ENCODE results near the gene PLXNA4. TPM values are rescaled to one million over a fixed set of nuclear protein-coding genes. Genes with fewer than 3 reads are reported as not detected.

PLXNA4 gene
- total and polyA plus RNA-seq, 3 experiments from 2014 or later = 0.02 to 0.05 TPM; not detected in 1

- POLR2A ChIA-PET = no interaction called here
- H3K4me3 Mint-ChIP-seq = no peak overlapping the region
- H3K36me3 Mint-ChIP-seq = no peaks in the 10 kb centered on the region
Observed at GRCh38 chr7:132371948-132372347, 204.3 kb downstream of the PLXNA4 start.

GRCh38 chr7:132368246-132368900 lies 207.9 kb downstream of the PLXNA4 start:
- H3K9me3 ChIP-seq (ENCODE audit: low read length) = no peaks in the 10 kb centered on the region
- no peaks in the 10 kb centered on the region for H3K9me3 Mint-ChIP-seq
- H3K4me3 ChIP-seq (ENCODE audit: low read length) = no peak overlapping the region
- H3K27me3 Mint-ChIP-seq = peaks cover 7 to 16% of the 10 kb centered on the region in 2 donors
- H3K36me3 Mint-ChIP-seq = no peaks in the 10 kb centered on the region
- no peak overlapping the region for H3K27ac ChIP-seq (ENCODE audit: low read depth, low read length)
- no peaks in the 10 kb centered on the region for H3K4me1 Mint-ChIP-seq
- DNase-seq = no peak
- H3K36me3 ChIP-seq (ENCODE audit: insufficient read depth, low read length) = no peaks in the 10 kb centered on the region
- POLR2A ChIA-PET = no interaction called here
- no peaks in the 10 kb centered on the region for H3K4me1 ChIP-seq (ENCODE audit: insufficient read depth, low read length)
- CTCF ChIA-PET = no interaction called here
- no peaks in the 10 kb centered on the region for H3K27me3 ChIP-seq (ENCODE audit: insufficient read depth, low read length, poor library complexity, severe bottlenecking)
- H3K27ac Mint-ChIP-seq = no peak overlapping the region
- H3K4me3 Mint-ChIP-seq = no peak overlapping the region

More at GRCh38 chr7:132371948-132372347, 204.3 kb downstream of the PLXNA4 start:
- Mint-ChIP-seq H3K9me3 (no peaks in the 10 kb centered on the region), H3K27me3 (peaks cover 7 to 12% of the 10 kb centered on the region in 2 donors), H3K27ac (no peak overlapping the region), H3K4me1 (no peaks in the 10 kb centered on the region)
- Histone ChIP-seq H3K27me3 (ENCODE audit: insufficient read depth, low read length, poor library complexity, severe bottlenecking) (no peaks in the 10 kb centered on the region), H3K4me3 (ENCODE audit: low read length) (no peak overlapping the region), H3K4me1 (ENCODE audit: insufficient read depth, low read length) (no peaks in the 10 kb centered on the region), H3K36me3 (ENCODE audit: insufficient read depth, low read length) (no peaks in the 10 kb centered on the region), H3K9me3 (ENCODE audit: low read length) (no peaks in the 10 kb centered on the region), H3K27ac (ENCODE audit: low read depth, low read length) (no peak overlapping the region)
- CTCF ChIA-PET = no interaction called here
- DNase-seq = no peak

GRCh38 chr7:132367795-132368194 lies 208.5 kb downstream of the PLXNA4 start:
- Mint-ChIP-seq H3K9me3 (no peaks in the 10 kb centered on the region), H3K4me1 (no peaks in the 10 kb centered on the region)

GRCh38 chr7:132367004-132367403 lies 209.3 kb downstream of the PLXNA4 start:
- Histone ChIP-seq H3K9me3 (ENCODE audit: low read length) (no peaks in the 10 kb centered on the region), H3K4me3 (ENCODE audit: low read length) (no peak overlapping the region), H3K36me3 (ENCODE audit: insufficient read depth, low read length) (no peaks in the 10 kb centered on the region), H3K27ac (ENCODE audit: low read depth, low read length) (no peak overlapping the region), H3K4me1 (ENCODE audit: insufficient read depth, low read length) (no peaks in the 10 kb centered on the region), H3K27me3 (ENCODE audit: insufficient read depth, low read length, poor library complexity, severe bottlenecking) (no peaks in the 10 kb centered on the region)
- peaks cover 5 to 16% of the 10 kb centered on the region in 2 donors for H3K27me3 Mint-ChIP-seq
- no peaks in the 10 kb centered on the region for H3K4me1 Mint-ChIP-seq
- ChIA-PET CTCF (no interaction called here), POLR2A (no interaction called here)
- H3K27ac Mint-ChIP-seq = no peak overlapping the region
- H3K36me3 Mint-ChIP-seq = no peaks in the 10 kb centered on the region
- H3K4me3 Mint-ChIP-seq = no peak overlapping the region
- no peak for DNase-seq
- H3K9me3 Mint-ChIP-seq = no peaks in the 10 kb centered on the region

More at GRCh38 chr7:132367795-132368194, 208.5 kb downstream of the PLXNA4 start:
- Histone ChIP-seq H3K4me3 (ENCODE audit: low read length) (no peak overlapping the region), H3K27ac (ENCODE audit: low read depth, low read length) (no peak overlapping the region), H3K4me1 (ENCODE audit: insufficient read depth, low read length) (no peaks in the 10 kb centered on the region), H3K9me3 (ENCODE audit: low read length) (no peaks in the 10 kb centered on the region), H3K36me3 (ENCODE audit: insufficient read depth, low read length) (no peaks in the 10 kb centered on the region), H3K27me3 (ENCODE audit: insufficient read depth, low read length, poor library complexity, severe bottlenecking) (no peaks in the 10 kb centered on the region)
- ChIA-PET POLR2A (no interaction called here), CTCF (no interaction called here)
- Mint-ChIP-seq H3K36me3 (no peaks in the 10 kb centered on the region), H3K27me3 (peaks cover 5 to 16% of the 10 kb centered on the region in 2 donors), H3K4me3 (no peak overlapping the region), H3K27ac (no peak overlapping the region)
- DNase-seq = no peak

- no peaks in the 10 kb centered on the region for H3K36me3 ChIP-seq (ENCODE audit: insufficient read depth, low read length)
- POLR2A ChIA-PET = no interaction called here
- no peaks in the 10 kb centered on the region for H3K9me3 ChIP-seq (ENCODE audit: low read length)
- DNase-seq = no peak
- H3K9me3 Mint-ChIP-seq = no peaks in the 10 kb centered on the region
- CTCF ChIA-PET = no interaction called here
- H3K4me1 ChIP-seq (ENCODE audit: insufficient read depth, low read length) = no peaks in the 10 kb centered on the region
- no peaks in the 10 kb centered on the region for H3K36me3 Mint-ChIP-seq
- no peak overlapping the region for H3K27ac Mint-ChIP-seq
- H3K4me1 Mint-ChIP-seq = no peaks in the 10 kb centered on the region
- H3K27me3 Mint-ChIP-seq = peaks cover 5 to 15% of the 10 kb centered on the region in 2 donors
- H3K4me3 Mint-ChIP-seq = no peak overlapping the region
- no peaks in the 10 kb centered on the region for H3K27me3 ChIP-seq (ENCODE audit: insufficient read depth, low read length, poor library complexity, severe bottlenecking)
- H3K27ac ChIP-seq (ENCODE audit: low read depth, low read length) = no peak overlapping the region
- H3K4me3 ChIP-seq (ENCODE audit: low read length) = no peak overlapping the region
Observed at GRCh38 chr7:132364226-132364625, 212.0 kb downstream of the PLXNA4 start.

- no peak overlapping the region for H3K4me3 Mint-ChIP-seq
Observed at GRCh38 chr7:132362059-132362458, 214.2 kb downstream of the PLXNA4 start.

GRCh38 chr7:132361146-132361545 lies 215.1 kb downstream of the PLXNA4 start:
- ChIA-PET CTCF (interaction anchor here (0.6 kb wide), 1 partner anchor 206 kb away, joined by 3 read pairs; no protein-coding TSS in a partner anchor), POLR2A (no interaction called here)
- no peak overlapping the region for H3K4me3 Mint-ChIP-seq
- H3K36me3 Mint-ChIP-seq = no peaks in the 10 kb centered on the region
- Histone ChIP-seq H3K27me3 (ENCODE audit: insufficient read depth, low read length, poor library complexity, severe bottlenecking) (no peaks in the 10 kb centered on the region), H3K36me3 (ENCODE audit: insufficient read depth, low read length) (no peaks in the 10 kb centered on the region), H3K27ac (ENCODE audit: low read depth, low read length) (no peak overlapping the region), H3K4me1 (ENCODE audit: insufficient read depth, low read length) (no peaks in the 10 kb centered on the region), H3K9me3 (ENCODE audit: low read length) (no peaks in the 10 kb centered on the region), H3K4me3 (ENCODE audit: low read length) (no peak overlapping the region)
- no peak overlapping the region for H3K27ac Mint-ChIP-seq
- H3K27me3 Mint-ChIP-seq = peaks cover 5 to 12% of the 10 kb centered on the region in 2 donors
- no peak for DNase-seq
- no peaks in the 10 kb centered on the region for H3K4me1 Mint-ChIP-seq
- H3K9me3 Mint-ChIP-seq = peaks cover 0 to 2% (median 0%) of the 10 kb centered on the region in 5 donors

More at GRCh38 chr7:132362059-132362458, 214.2 kb downstream of the PLXNA4 start:
- ChIA-PET CTCF (no interaction called here), POLR2A (no interaction called here)
- H3K27me3 ChIP-seq (ENCODE audit: insufficient read depth, low read length, poor library complexity, severe bottlenecking) = no peaks in the 10 kb centered on the region
- Mint-ChIP-seq H3K27me3 (peaks cover 5 to 7% of the 10 kb centered on the region in 2 donors), H3K4me1 (no peaks in the 10 kb centered on the region), H3K36me3 (no peaks in the 10 kb centered on the region), H3K27ac (peak overlapping the region in 1 of 8 donors; percentile 26), H3K9me3 (no peaks in the 10 kb centered on the region)
- H3K36me3 ChIP-seq (ENCODE audit: insufficient read depth, low read length) = no peaks in the 10 kb centered on the region
- no peak overlapping the region for H3K27ac ChIP-seq (ENCODE audit: low read depth, low read length)
- no peaks in the 10 kb centered on the region for H3K4me1 ChIP-seq (ENCODE audit: insufficient read depth, low read length)
- no peaks in the 10 kb centered on the region for H3K9me3 ChIP-seq (ENCODE audit: low read length)
- H3K4me3 ChIP-seq (ENCODE audit: low read length) = no peak overlapping the region
- DNase-seq = no peak

- no peak overlapping the region for H3K27ac ChIP-seq (ENCODE audit: low read depth, low read length)
- ChIA-PET CTCF (no interaction called here), POLR2A (no interaction called here)
- H3K4me1 ChIP-seq (ENCODE audit: insufficient read depth, low read length) = no peaks in the 10 kb centered on the region
- no peaks in the 10 kb centered on the region for H3K9me3 ChIP-seq (ENCODE audit: low read length)
- no peak for DNase-seq
- Mint-ChIP-seq H3K36me3 (no peaks in the 10 kb centered on the region), H3K4me1 (no peaks in the 10 kb centered on the region), H3K27ac (no peak overlapping the region), H3K27me3 (peaks cover 4 to 15% of the 10 kb centered on the region in 2 donors), H3K4me3 (no peak overlapping the region), H3K9me3 (peaks cover 0 to 2% (median 0%) of the 10 kb centered on the region in 5 donors)
- H3K4me3 ChIP-seq (ENCODE audit: low read length) = no peak overlapping the region
- H3K36me3 ChIP-seq (ENCODE audit: insufficient read depth, low read length) = no peaks in the 10 kb centered on the region
- H3K27me3 ChIP-seq (ENCODE audit: insufficient read depth, low read length, poor library complexity, severe bottlenecking) = no peaks in the 10 kb centered on the region
Observed at GRCh38 chr7:132359743-132360142, 216.5 kb downstream of the PLXNA4 start.

Measured in CD8-positive, alpha-beta memory T cell (primary cell).